Prostate gland (tissue), 2 donors: ENCODE results near the gene CCDC188.

Experiments used
- CTCF ChIP-seq, 4 experiments: fragments of 200-600 bp in 2 of 4; fragments of 450-650 bp in 2 of 4; sonication (generic) in 2 of 4; IDR thresholded peaks; 1 replicate in 3 of 4; 2 replicates in 1 of 4; pipeline ENCODE4 v1.5.1; 2016 to 2019; ENCODE audit warnings: antibody characterized with exemption in 4 of 4, mild to moderate bottlenecking in 2 of 4, moderate library complexity in 2 of 4
- POLR2AphosphoS5 ChIP-seq: sonication (generic); formaldehyde crosslinking; IDR thresholded peaks from one replicate; pipeline ENCODE4 v1.6.1; 2017; ENCODE audit warnings: antibody characterized with exemption

DNA sequence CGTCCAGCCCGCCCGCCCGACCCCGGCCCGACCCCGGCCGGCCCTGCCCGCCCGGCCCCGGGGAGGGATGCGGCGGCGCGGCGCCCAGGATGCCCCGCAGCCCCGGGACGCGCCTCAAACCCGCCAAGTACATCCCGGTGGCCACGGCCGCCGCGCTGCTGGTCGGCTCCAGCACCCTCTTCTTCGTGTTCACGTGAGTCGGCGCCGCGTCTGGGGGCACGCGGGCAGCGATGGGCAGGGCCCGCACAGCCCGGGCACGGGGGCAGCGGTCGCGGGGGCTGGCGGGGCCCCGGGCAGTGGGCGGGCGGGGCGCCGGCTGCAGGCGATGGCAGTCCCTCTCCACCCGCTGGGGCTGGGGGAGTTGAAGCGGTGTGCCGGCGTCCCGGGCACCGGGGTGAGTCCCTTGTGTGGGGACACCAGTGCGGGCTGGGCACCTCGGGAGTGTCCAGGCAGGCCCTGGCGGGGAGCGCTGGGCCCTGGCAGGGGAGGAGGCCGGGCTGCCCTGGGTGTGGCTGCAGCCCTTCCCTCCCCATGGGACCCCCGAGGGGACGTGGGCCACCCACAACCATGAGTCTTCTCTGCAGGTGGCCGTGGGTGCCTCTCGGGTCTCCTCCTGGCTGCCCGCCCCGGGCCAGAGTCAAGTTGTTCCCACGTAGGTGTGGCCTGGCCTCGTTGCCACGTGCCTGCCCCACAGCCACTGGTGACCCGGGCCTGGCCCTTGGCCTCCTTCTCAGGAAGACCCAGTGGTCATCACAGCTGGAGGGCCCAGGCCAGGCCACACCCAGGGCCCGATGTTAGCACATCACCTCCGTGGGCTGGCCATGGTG, 18.8 kb downstream of the CCDC188 start:
- no peak for TF ChIP-seq CTCF (IDR thresholded peaks at IDR 0.05)
- TF ChIP-seq POLR2AphosphoS5 = no peak
